ENCODE measurements around the gene WBP11.

Gene WBP11

GRCh38 chr12:14803011-14803829 is at the start of gene WBP11, which contains the start of gene C12orf60:
Gene WBP11, minus strand, starts transcription at chr12:14803478. Its CDS starts 2,095 bp downstream, at chr12:14801383.
Gene C12orf60, plus strand, starts transcription at chr12:14803670. Its CDS starts 19,266 bp downstream, at chr12:14822936.
- peak; percentile 98 for DNase-seq

GRCh38 chr12:14852880-14853279 is 49.6 kb upstream of the WBP11 start:
- DNase-seq = no peak

GRCh38 chr12:14850929-14851663 is 47.8 kb upstream of the WBP11 start:
- DNase-seq = no peak

- peak; percentile 38 for DNase-seq
Measured at GRCh38 chr12:14849661-14850060, 46.4 kb upstream of the WBP11 start.

GRCh38 chr12:14846876-14847580 is 43.8 kb upstream of the WBP11 start:
- DNase-seq = no peak

GRCh38 chr12:14846042-14846587 is 42.8 kb upstream of the WBP11 start:
- no peak for DNase-seq

- DNase-seq = peak; percentile 49
Measured at GRCh38 chr12:14845350-14845750, 42.1 kb upstream of the WBP11 start.

- DNase-seq = no peak
Measured at GRCh38 chr12:14844401-14844800, 41.1 kb upstream of the WBP11 start.

- DNase-seq = no peak
Measured at GRCh38 chr12:14843425-14843887, 40.2 kb upstream of the WBP11 start, which contains the start of gene ART4. Gene ART4, minus strand, starts transcription at chr12:14843526. Its CDS starts 413 bp downstream, at chr12:14843113.

- no peak for DNase-seq
Measured at GRCh38 chr12:14842315-14842714, 39.0 kb upstream of the WBP11 start.

GRCh38 chr12:14841761-14842160 is 38.5 kb upstream of the WBP11 start:
- DNase-seq = no peak

GRCh38 chr12:14840616-14841015 is 37.3 kb upstream of the WBP11 start:
- no peak for DNase-seq

- DNase-seq = no peak
Measured at GRCh38 chr12:14839262-14839661, 36.0 kb upstream of the WBP11 start.

GRCh38 chr12:14836336-14837210 is 33.3 kb upstream of the WBP11 start:
- no peak for DNase-seq

- no peak for DNase-seq
Measured at GRCh38 chr12:14834509-14834908, 31.2 kb upstream of the WBP11 start.

- DNase-seq = no peak
Measured at GRCh38 chr12:14833952-14834351, 30.7 kb upstream of the WBP11 start.

GRCh38 chr12:14833336-14833735 is 30.1 kb upstream of the WBP11 start:
- DNase-seq = no peak

GRCh38 chr12:14828892-14829291 is 25.6 kb upstream of the WBP11 start:
- no peak for DNase-seq

- DNase-seq = no peak
Measured at GRCh38 chr12:14827043-14827442, 23.8 kb upstream of the WBP11 start.

GRCh38 chr12:14826491-14826890 is 23.2 kb upstream of the WBP11 start:
- DNase-seq = no peak

GRCh38 chr12:14825256-14825655 is 22.0 kb upstream of the WBP11 start:
- DNase-seq = no peak
